CD8-positive, alpha-beta memory T cell (primary cell): ENCODE results near the gene BICDL1. TPM values are rescaled to one million over a fixed set of nuclear protein-coding genes. Genes with fewer than 3 reads are reported as not detected.
"Not testable (repeated sequence)": the region's sequence is repeated elsewhere in the genome, so short reads cannot be mapped to it uniquely, and the experiment has no call there.

Experiments
- CTCF ChIA-PET: fragments of 350-600 bp; sonication (Branson Sonifier 250); formaldehyde crosslinking; loops from one replicate; lab custom pipeline; 2021; ENCODE audit warnings: antibody characterized with exemption; lab: Charles Lee
- POLR2A ChIA-PET: fragments of 350-600 bp; sonication (Branson Sonifier 250); formaldehyde crosslinking; loops from one replicate; lab custom pipeline; 2021; ENCODE audit warnings: antibody characterized with exemption; lab: Charles Lee
- DNase-seq, 5 donors: peaks; one replicate each; pipeline versions ENCODE4 v3.0.0 to v3.0.0-alpha.2; 2020 to 2022; ENCODE audit warnings: mixed read lengths in 1 of 5
- H3K27ac ChIP-seq: one replicate; pipeline ENCODE4 v1.7.0; 2013; ENCODE audit warnings: low read depth, mild to moderate bottlenecking, low read length, moderate library complexity
- H3K27me3 ChIP-seq: 2 replicates; pipeline ENCODE4 v1.7.0; 2013; ENCODE audit warnings: low read length, mild to moderate bottlenecking; ENCODE audit not compliant: insufficient read depth, poor library complexity, severe bottlenecking
- H3K36me3 ChIP-seq: 2 replicates; pipeline ENCODE4 v1.7.0; 2013; ENCODE audit warnings: mild to moderate bottlenecking, low read length, moderate library complexity; ENCODE audit not compliant: insufficient read depth
- H3K4me1 ChIP-seq: 2 replicates; pipeline ENCODE4 v1.7.0; 2013; ENCODE audit warnings: mild to moderate bottlenecking, low read length, moderate library complexity; ENCODE audit not compliant: insufficient read depth
- H3K4me3 ChIP-seq: 2 replicates; pipeline ENCODE4 v1.7.0; 2013; ENCODE audit warnings: mild to moderate bottlenecking, low read length
- H3K9me3 ChIP-seq: 2 replicates; pipeline ENCODE4 v1.7.0; 2013; ENCODE audit warnings: mild to moderate bottlenecking, low read length
- H3K27ac Mint-ChIP-seq, 8 donors: one replicate each; pipeline ENCODE4 v1.8.0; 2020 to 2021; ENCODE audit warnings: mixed read lengths in 8 of 8, mild to moderate bottlenecking in 6 of 8, inconsistent platforms in 3 of 8, moderate library complexity in 3 of 8
- H3K27me3 Mint-ChIP-seq, 2 donors: one replicate each; pipeline ENCODE4 v1.8.0; 2020 to 2021; ENCODE audit warnings: mixed read lengths in 2 of 2, mild to moderate bottlenecking in 1 of 2, moderate library complexity in 1 of 2
- H3K36me3 Mint-ChIP-seq, 3 donors: one replicate each; pipeline ENCODE4 v1.8.0; 2020 to 2021; ENCODE audit warnings: mixed read lengths in 3 of 3, inconsistent platforms in 1 of 3, mild to moderate bottlenecking in 1 of 3
- H3K4me1 Mint-ChIP-seq, 3 donors: one replicate each; pipeline ENCODE4 v1.8.0; 2020 to 2021; ENCODE audit warnings: mixed read lengths in 3 of 3, inconsistent platforms in 1 of 3, mild to moderate bottlenecking in 1 of 3
- H3K4me3 Mint-ChIP-seq, 7 donors: one replicate each; pipeline ENCODE4 v1.8.0; 2020 to 2021; ENCODE audit warnings: mixed read lengths in 7 of 7, mild to moderate bottlenecking in 6 of 7, moderate library complexity in 4 of 7, inconsistent platforms in 2 of 7
- H3K9me3 Mint-ChIP-seq, 5 donors: one replicate each; pipeline ENCODE4 v1.8.0; 2020 to 2022; ENCODE audit warnings: mixed read lengths in 5 of 5, mild to moderate bottlenecking in 3 of 5, moderate library complexity in 2 of 5, inconsistent platforms in 1 of 5
- polyA plus RNA-seq: library from polyadenylated mRNA; unstranded; fragments of 300-500 nt; fragmentation: Illumina TruSeq; gene quantifications from one replicate; pipeline ENCODE4 v1.2.3, GENCODE V29; 2021
- total RNA-seq, 2 experiments: library from RNA; stranded (reverse); gene quantifications; one replicate each; pipeline ENCODE4 v1.2.3, GENCODE V29; 2021

BICDL1 gene
- total and polyA plus RNA-seq, 3 experiments from 2014 or later, result 7.4 to 109 (median 106) TPM

- Mint-ChIP-seq H3K4me3 (no peak overlapping the region), H3K36me3 (peaks cover 0 to 23% (median 3%) of the 10 kb centered on the region in 3 donors), H3K27me3 (no peaks in the 10 kb centered on the region), H3K4me1 (peaks cover 20 to 39% (median 38%) of the 10 kb centered on the region in 3 donors), H3K27ac (peak overlapping the region in 1 of 8 donors; percentile 39), H3K9me3 (no peaks in the 10 kb centered on the region)
- Histone ChIP-seq H3K27me3 (no peaks in the 10 kb centered on the region), H3K36me3 (no peaks in the 10 kb centered on the region), H3K4me3 (no peak overlapping the region), H3K9me3 (no peaks in the 10 kb centered on the region), H3K4me1 (no peaks in the 10 kb centered on the region), H3K27ac (no peak overlapping the region)
- ChIA-PET CTCF (interaction anchor here (1.3 kb wide), 1 partner anchor 47 kb away, joined by 3 read pairs; no protein-coding TSS in a partner anchor), POLR2A (interaction anchor here (0.6 kb wide), 1 partner anchor 20 kb away, joined by 3 read pairs; no protein-coding TSS in a partner anchor)
- no peak for DNase-seq
Measured at GRCh38 chr12:120039711-120040110, 50.7 kb downstream of the BICDL1 start.

- DNase-seq, result peak in 1 of 5 donors; percentile 47
- CTCF ChIA-PET, result interaction anchor here (1.6 kb wide), 1 partner anchor 34 kb away, joined by 4 read pairs; no protein-coding TSS in a partner anchor
Measured at GRCh38 chr12:120041386-120042231, 52.6 kb downstream of the BICDL1 start.

DNA sequence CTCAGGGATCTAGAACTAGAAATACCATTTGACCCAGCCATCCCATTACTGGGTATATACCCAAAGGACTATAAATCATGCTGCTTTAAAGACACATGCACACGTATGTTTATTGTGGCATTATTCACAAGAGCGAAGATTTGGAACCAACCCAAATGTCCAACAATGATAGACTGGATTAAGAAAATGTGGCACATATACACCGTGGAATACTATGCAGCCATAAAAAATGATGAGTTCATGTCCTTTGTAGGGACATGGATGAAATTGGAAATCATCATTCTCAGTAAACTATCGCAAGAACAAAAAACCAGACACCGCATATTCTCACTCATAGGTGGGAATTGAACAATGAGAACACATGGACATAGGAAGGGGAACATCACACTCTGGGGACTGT is 56.3 kb downstream of the BICDL1 start:
- POLR2A ChIA-PET, H3K27ac ChIP-seq, H3K9me3 ChIP-seq, H3K27me3 Mint-ChIP-seq, DNase-seq, H3K9me3 Mint-ChIP-seq, H3K4me3 Mint-ChIP-seq, H3K27me3 ChIP-seq, CTCF ChIA-PET, H3K27ac Mint-ChIP-seq, H3K4me3 ChIP-seq, H3K36me3 ChIP-seq: not testable (repeated sequence)
- H3K36me3 Mint-ChIP-seq, result peaks cover 0 to 25% (median 3%) of the 10 kb centered on the region in 3 donors
- peaks cover 22% of the 10 kb centered on the region for H3K4me1 ChIP-seq
- peaks cover 42 to 59% (median 53%) of the 10 kb centered on the region in 3 donors for H3K4me1 Mint-ChIP-seq

More at GRCh38 chr12:120041386-120042231, 52.6 kb downstream of the BICDL1 start:
- no peak overlapping the region for H3K4me3 ChIP-seq
- Mint-ChIP-seq H3K27me3 (no peaks in the 10 kb centered on the region), H3K9me3 (no peaks in the 10 kb centered on the region), H3K36me3 (peaks cover 0 to 29% (median 5%) of the 10 kb centered on the region in 3 donors), H3K4me3 (peak overlapping the region in 1 of 7 donors; percentile 26), H3K4me1 (peaks cover 25 to 40% (median 36%) of the 10 kb centered on the region in 3 donors), H3K27ac (peak overlapping the region in 6 of 8 donors; percentile 38 to 89 (median 74))
- no peaks in the 10 kb centered on the region for H3K4me1 ChIP-seq
- no peak overlapping the region for H3K27ac ChIP-seq
- H3K9me3 ChIP-seq, result no peaks in the 10 kb centered on the region
- H3K36me3 ChIP-seq, result no peaks in the 10 kb centered on the region
- H3K27me3 ChIP-seq, result no peaks in the 10 kb centered on the region
- POLR2A ChIA-PET, result no interaction called here

GRCh38 chr12:120047072-120047471 is 58.0 kb downstream of the BICDL1 start:
- H3K4me3 ChIP-seq, result no peak overlapping the region
- POLR2A ChIA-PET, result interaction anchor here (1.6 kb wide), 1 partner anchor 57 kb away, joined by 6 read pairs; no protein-coding TSS in a partner anchor

DNA sequence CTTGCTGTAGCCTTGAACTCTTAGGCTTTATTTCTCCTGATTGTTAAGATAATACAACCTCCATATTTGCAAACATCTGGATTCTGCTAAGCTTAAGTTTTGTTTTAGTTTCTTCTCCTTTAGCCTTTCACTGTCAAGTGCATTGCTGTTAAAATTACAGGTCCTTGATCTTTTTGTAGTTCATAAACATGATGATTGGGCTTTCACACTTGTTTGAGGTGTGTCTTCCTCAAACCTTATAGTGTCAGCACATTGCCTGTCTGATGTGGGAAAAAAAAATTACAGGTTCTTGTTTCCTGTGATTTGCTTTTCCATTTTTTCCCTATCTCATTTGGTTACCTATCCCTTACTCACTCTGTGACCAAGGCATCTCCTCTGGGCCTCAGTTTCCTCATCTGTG is 59.2 kb downstream of the BICDL1 start:
- Histone ChIP-seq H3K36me3 (no peaks in the 10 kb centered on the region), H3K4me3 (no peak overlapping the region), H3K9me3 (no peaks in the 10 kb centered on the region), H3K4me1 (peaks cover 22% of the 10 kb centered on the region), H3K27ac (no peak overlapping the region), H3K27me3 (no peaks in the 10 kb centered on the region)
- Mint-ChIP-seq H3K27ac (peak overlapping the region; percentile 84 to 98 (median 92)), H3K4me1 (peaks cover 43 to 59% (median 55%) of the 10 kb centered on the region in 3 donors), H3K9me3 (peaks cover 0 to 1% (median 0%) of the 10 kb centered on the region in 5 donors), H3K36me3 (peaks cover 10 to 30% (median 13%) of the 10 kb centered on the region in 3 donors), H3K4me3 (peak overlapping the region; percentile 35 to 69 (median 59)), H3K27me3 (no peaks in the 10 kb centered on the region)
- CTCF ChIA-PET, result interaction anchor here (1.3 kb wide), 1 partner anchor 59 kb away, joined by 6 read pairs; the partner anchor contains the start of gene BICDL1
- DNase-seq, result peak in 2 of 5 donors; percentile 2 to 43
- POLR2A ChIA-PET, result interaction anchor here (0.6 to 1.6 kb wide), 3 partner anchors 39 to 58 kb away, joined by 3 to 6 read pairs (median 4); no protein-coding TSS in a partner anchor

More at GRCh38 chr12:120047072-120047471, 58.0 kb downstream of the BICDL1 start:
- no peaks in the 10 kb centered on the region for H3K27me3 Mint-ChIP-seq
- Histone ChIP-seq H3K27ac (no peak overlapping the region), H3K27me3 (no peaks in the 10 kb centered on the region), H3K4me1 (peaks cover 22% of the 10 kb centered on the region), H3K9me3 (no peaks in the 10 kb centered on the region), H3K36me3 (no peaks in the 10 kb centered on the region)
- H3K4me1 Mint-ChIP-seq, result peaks cover 40 to 52% (median 48%) of the 10 kb centered on the region in 3 donors
- H3K4me3 Mint-ChIP-seq, result peak overlapping the region in 1 of 7 donors; percentile 16
- DNase-seq, result no peak
- peaks cover 3 to 25% (median 6%) of the 10 kb centered on the region in 3 donors for H3K36me3 Mint-ChIP-seq
- CTCF ChIA-PET, result interaction anchor here (0.8 kb wide), 1 partner anchor 28 kb away, joined by 3 read pairs; no protein-coding TSS in a partner anchor
- H3K27ac Mint-ChIP-seq, result peak overlapping the region; percentile 64 to 84 (median 76)
- H3K9me3 Mint-ChIP-seq, result no peaks in the 10 kb centered on the region

- no peak overlapping the region for H3K4me3 ChIP-seq
- H3K27ac Mint-ChIP-seq, result peak overlapping the region in 7 of 8 donors; percentile 36 to 95 (median 86)
- H3K4me1 Mint-ChIP-seq, result peaks cover 43 to 62% (median 59%) of the 10 kb centered on the region in 3 donors
- H3K4me1 ChIP-seq, result peaks cover 22% of the 10 kb centered on the region
- DNase-seq, result no peak
- H3K27me3 ChIP-seq, result no peaks in the 10 kb centered on the region
- peak overlapping the region in 2 of 7 donors; percentile 27 to 42 for H3K4me3 Mint-ChIP-seq
- H3K9me3 ChIP-seq, result no peaks in the 10 kb centered on the region
- H3K9me3 Mint-ChIP-seq, result peaks cover 0 to 1% (median 0%) of the 10 kb centered on the region in 5 donors
- ChIA-PET CTCF (no interaction called here), POLR2A (no interaction called here)
- H3K27ac ChIP-seq, result no peak overlapping the region
- H3K36me3 Mint-ChIP-seq, result peaks cover 13 to 31% (median 17%) of the 10 kb centered on the region in 3 donors
- no peaks in the 10 kb centered on the region for H3K36me3 ChIP-seq
- no peaks in the 10 kb centered on the region for H3K27me3 Mint-ChIP-seq
Measured at GRCh38 chr12:120049426-120049825, 60.4 kb downstream of the BICDL1 start.

DNA sequence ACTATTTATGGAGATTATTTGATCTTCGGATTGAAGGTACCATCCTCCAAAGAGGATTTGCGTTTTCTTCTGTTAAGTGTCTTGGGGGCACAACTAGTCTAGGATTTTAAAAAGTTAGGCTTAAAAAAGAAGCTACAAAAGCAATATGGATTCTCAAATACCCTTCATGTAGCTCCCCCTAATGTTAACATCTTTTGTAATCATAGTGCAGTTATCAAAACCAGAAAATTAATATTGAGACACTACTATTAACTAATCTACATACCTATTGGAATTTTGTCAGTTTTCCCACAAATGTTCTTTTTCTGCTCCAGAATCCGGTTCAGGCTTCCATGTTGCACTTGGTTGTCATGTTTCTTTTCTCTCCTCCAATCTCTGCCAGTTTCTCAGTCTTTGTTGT is 62.5 kb downstream of the BICDL1 start:
- Histone ChIP-seq H3K36me3 (no peaks in the 10 kb centered on the region), H3K4me1 (peaks cover 22% of the 10 kb centered on the region), H3K27ac (no peak overlapping the region), H3K9me3 (no peaks in the 10 kb centered on the region), H3K27me3 (no peaks in the 10 kb centered on the region), H3K4me3 (no peak overlapping the region)
- CTCF ChIA-PET, result no interaction called here
- DNase-seq, result no peak
- POLR2A ChIA-PET, result no interaction called here
- Mint-ChIP-seq H3K9me3 (peaks cover 0 to 1% (median 0%) of the 10 kb centered on the region in 5 donors), H3K27me3 (no peaks in the 10 kb centered on the region), H3K36me3 (peaks cover 10 to 25% (median 17%) of the 10 kb centered on the region in 3 donors), H3K4me3 (no peak overlapping the region), H3K27ac (peak overlapping the region in 3 of 8 donors; percentile 14 to 60 (median 36)), H3K4me1 (peaks cover 36 to 59% (median 55%) of the 10 kb centered on the region in 3 donors)
